ENCODE data around the gene MKNK1.
A peak's percentile ranks its signal among the peaks of the same experiment; 100 is the strongest.
"Not testable (repeated sequence)": the region's sequence is repeated elsewhere in the genome, so short reads cannot be mapped to it uniquely, and the experiment has no call there.

Gene MKNK1

DNA sequence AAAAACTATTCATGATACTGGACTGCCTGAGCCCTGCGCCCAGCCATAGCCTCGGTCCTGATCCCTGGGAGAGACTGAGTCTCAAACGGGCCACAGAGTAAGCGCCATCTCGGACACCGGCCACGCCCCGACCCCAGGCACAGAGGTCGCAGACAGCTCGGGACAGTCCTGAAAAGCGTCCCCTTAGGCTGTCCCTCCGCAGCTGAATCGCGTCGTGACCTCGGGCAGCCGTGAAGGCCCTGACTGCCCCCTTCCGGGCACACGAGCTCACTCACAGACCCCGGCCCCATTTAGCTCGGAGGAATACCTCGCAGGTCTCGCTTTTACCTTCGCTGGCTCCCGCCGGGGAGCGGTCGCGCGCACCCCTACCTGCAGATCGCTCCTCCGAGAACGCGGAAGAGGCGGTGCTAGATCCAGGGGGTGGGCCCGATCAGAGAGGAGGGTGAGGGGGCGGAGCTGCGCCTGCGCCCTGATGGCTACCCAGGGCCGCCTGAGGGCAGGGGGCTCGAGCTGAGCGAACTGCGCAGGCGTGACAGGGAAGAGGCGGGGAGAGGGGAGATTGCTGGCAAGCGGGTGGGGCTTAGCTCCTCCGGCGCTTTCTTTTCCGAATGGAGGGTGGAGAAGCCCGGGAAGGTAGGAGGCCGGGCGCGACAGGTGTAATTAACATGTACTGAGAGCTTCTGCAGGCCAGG, at the start of gene MKNK1:
MKNK1 (minus strand) TSS at position 411 of the 692 bp plus-strand sequence. CDS start 20,941 bp downstream, outside the sequence.
- peak; percentile 98 for DNase-seq

- DNase-seq = no peak
Observed at GRCh38 chr1:46653405-46653958, 49.4 kb upstream of the MKNK1 start.

GRCh38 chr1:46652321-46653100, 48.4 kb upstream of the MKNK1 start:
- no peak for DNase-seq

DNA sequence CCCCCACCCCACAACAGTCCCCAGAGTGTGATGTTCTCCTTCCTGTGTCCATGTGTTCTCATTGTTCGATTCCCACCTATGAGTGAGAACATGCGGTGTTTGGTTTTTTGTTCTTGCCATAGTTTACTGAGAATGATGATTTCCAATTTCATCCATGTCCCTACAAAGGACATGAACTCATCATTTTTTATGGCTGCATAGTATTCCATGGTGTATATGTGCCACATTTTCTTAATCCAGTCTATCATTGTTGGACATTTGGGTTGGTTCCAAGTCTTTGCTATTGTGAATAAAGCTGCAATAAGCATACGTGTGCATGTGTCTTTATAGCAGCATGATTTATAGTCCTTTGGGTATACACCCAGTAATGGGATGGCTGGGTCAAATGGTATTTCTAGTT, 47.1 kb upstream of the MKNK1 start:
- DNase-seq = not testable (repeated sequence)

GRCh38 chr1:46650491-46650890, 46.4 kb upstream of the MKNK1 start:
- DNase-seq = no peak

DNA sequence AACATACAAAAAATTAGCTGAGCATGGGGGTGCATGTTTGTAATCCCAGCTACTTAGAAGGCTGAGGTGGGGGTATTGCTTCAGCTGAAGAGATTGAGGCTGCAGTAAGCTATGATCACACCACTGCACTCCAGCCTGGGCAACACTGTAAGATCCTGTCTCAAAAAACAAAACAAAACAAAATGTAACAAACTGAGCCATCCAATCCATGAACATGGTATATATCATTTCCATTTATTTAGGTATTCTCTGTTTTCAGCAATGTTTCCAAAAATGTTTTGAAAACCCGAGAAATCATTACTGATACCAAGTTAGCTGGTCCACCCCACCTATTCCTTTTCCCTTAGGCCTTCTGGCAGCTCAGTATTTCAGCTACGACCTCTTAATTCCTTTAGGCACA, 45.7 kb upstream of the MKNK1 start:
- DNase-seq = no peak

DNA sequence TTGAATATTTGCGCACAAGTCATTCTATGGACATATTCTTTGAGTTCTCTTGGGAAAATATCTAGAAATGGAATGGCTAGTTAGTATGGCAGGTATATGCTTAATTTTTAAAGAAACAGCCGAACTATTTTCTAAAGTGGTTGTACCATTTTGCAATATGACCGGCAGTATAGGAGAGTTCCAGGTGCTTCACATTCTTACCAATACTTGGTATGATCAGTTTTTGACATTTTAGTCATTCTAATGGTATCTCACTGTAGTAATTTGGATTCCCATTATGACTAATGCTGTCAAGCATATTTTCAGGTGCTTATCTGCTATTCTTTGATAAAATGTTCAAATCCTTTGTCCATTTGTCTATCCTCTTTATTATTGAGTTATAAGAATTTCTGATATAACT, 43.5 kb upstream of the MKNK1 start:
- DNase-seq = no peak

- no peak for DNase-seq
Observed at GRCh38 chr1:46646844-46647243, 42.8 kb upstream of the MKNK1 start.

GRCh38 chr1:46646331-46646730, 42.3 kb upstream of the MKNK1 start:
- DNase-seq = no peak

DNA sequence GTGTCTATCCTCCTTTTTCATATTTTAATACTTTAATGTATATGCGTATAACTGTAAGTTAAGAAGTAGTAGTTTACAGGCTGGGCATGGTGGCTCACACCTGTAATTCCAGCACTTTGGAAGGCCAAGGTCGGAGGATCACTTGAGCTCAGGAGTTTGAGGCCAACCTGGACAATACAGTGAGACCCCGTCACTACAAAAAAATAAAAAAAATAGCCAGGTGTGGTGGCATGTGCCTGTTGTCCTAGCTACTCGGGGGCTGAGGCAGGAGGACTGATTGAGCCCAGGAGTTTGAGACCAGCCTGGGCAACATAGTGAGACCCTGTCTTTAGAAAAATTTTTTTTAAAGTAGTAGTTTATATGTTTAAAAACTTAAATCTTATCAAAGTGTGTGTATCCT, 41.7 kb upstream of the MKNK1 start:
- no peak for DNase-seq

GRCh38 chr1:46643368-46643775, 39.3 kb upstream of the MKNK1 start:
- no peak for DNase-seq

DNA sequence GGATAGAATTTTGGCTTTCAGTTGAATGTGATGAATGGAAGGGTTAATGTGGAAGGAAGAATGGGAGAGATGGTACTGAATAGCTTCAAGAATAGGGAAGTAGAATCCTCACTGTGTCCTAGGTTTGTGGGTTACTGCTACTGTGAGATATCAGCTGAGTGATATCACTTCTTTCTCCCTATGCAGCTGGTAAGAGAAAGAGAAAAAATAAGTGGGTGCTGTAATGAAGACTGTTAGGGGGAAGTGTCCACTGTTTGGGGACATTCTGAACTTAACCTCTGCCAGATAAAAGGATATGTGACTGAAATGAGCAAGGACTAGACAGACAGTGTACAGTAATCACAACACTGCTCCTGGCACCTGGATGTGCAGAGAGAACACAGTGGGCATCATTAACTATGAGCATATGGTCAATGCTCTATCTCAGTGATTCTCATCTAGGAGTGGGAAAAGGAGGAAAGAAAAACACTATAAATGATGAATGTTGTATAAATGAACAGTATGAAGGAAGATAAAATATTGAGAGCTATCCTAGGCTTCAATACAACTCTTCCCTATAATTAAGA, 38.1 kb upstream of the MKNK1 start:
- no peak for DNase-seq

- DNase-seq = no peak
Observed at GRCh38 chr1:46639547-46639946, 35.5 kb upstream of the MKNK1 start.

DNA sequence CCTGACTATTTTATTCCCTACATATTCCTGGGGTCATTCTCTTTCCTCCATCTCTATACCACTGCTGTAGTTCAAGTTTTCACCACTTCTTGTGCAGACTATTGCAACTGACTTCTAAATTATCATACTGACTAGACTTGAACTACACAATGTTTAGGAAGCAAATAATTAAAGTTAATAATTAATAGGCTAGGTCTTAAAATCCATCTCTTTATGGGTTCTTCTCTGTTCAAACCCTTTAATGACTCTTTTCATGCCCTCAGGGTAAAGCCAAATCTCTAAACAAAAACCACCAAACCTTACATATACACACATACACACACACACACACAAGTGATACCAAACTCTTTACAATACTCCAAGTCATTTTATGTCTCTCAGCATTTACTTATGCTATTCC, 34.9 kb upstream of the MKNK1 start:
- DNase-seq = no peak

DNA sequence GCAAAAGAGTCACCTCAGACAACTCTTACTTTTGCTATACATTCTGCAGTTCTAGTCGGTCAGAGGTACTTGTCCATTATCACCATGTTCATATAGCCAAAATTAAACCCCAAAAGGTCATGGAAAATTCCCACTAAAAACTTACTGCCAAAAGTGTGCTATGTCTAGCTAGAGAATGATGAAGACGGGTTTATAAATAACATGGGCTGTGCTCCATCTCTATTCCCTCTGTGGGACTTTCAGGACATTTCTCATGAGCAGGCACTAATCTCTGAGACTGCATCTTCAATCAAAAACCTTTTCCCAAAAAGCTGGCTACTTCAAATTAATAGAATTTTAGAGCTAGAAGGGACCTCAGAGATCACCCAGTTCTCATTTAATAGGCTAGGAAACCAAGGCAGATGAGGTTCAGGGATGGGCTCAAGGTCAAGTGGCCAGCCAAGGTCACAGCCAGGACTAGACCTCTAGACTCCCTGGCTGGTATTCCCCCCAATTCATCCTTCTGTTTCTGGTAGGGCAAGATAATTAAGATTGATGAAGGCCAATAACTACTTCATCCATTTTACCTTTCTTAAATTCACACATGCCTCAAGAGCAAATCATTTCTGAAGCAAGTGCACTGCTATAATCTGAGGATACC, 33.5 kb upstream of the MKNK1 start:
- no peak for DNase-seq

DNA sequence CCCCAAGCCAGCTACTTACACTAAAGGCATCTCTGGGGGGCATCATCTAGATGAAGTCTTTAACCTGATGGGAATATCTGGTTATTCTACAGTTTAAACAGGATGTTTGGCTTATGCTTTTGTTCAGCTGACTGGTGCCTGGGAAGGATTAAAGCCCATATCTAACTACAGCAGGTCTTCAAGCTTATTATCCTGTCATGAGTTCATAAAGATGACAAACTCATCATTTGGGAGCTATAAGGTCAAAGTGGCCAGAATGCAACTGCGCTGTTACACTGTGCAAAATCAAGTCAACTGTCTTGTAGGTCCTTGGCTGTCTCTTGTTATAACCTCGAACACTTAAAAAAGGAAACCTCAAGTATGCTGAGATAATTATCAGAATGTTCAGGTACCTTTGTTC, 31.1 kb upstream of the MKNK1 start:
- DNase-seq = no peak

DNA sequence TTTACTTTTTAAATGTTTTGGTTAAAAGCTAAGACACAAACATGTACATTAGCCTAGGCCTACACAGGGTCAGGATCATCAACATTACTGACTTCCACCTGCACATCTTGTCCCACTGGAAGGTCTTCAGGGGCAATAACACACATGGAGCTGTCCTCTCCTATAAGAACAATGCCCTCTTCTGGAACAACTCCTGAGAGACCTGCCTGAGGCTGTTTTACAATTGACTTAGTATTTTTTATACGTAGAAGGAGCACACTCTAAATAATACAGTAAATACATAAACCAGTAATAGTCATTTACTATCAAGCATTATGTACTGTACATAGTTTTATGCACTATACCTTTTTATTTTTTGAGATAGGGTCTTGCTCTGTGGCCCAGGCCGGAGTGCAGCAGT, 26.7 kb upstream of the MKNK1 start:
- no peak for DNase-seq

DNA sequence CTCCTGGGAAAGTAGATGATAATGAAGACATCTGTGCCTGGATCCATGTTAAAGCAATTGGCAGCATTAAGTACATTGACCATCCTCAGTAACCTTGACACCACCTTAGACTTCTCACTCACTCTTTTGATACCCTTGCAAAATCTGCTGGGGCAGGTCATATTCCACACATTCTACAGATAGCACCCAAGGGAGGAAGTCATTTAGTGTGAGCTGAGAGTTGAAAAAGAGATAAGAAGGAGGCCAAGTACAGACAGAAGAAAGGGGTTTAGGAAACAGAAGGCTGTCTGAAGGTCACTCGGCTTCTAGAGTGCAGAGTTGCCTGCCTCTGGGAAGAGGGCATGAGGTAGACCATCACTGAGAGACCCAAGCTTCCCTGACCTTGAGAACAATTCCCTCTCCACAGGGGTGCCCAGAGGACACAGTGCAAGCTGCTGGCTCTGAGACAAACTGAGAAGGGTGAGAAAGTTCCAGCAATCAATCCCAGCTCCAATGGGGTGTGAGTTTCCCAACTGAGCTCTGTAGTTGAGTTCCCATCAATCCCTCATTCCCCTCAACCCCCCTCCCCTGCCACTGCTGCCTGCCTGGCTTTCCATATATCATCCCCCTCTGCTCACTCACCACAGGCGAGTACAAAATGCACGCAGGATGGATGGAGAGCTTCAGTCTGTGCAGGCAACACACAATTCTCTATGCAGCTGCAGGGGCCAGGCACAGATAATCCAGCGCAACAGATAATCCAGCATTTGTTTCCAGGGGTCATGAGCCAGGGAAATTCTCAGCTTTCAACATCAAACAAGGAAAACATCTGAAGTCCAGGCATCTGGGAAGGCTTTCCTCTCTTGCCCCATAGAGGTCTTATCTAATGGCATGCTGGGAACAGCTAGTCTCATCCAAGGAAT, 19.9 kb upstream of the MKNK1 start:
- DNase-seq = no peak

DNA sequence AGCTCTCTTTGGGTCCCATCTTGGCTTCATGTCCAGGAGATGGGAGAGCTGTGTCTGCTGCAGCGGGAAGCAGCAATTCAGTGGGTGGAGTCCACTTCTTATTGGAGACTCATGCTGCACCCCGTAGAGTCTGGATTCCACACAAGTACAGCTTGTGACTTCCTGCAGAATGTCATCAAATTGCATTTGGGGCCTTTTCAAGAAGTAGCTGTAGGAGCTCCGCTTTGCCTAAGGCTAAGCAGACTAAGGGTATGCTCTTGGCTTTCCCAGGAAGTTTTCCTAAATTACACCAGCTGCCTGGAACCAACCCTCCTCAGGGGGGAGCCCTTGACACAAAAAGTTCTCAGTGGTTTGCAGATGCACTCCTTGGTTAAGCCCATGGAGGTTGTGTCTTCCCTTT, 18.3 kb upstream of the MKNK1 start:
- no peak for DNase-seq

GRCh38 chr1:46621930-46622329, 17.9 kb upstream of the MKNK1 start:
- DNase-seq = no peak

DNA sequence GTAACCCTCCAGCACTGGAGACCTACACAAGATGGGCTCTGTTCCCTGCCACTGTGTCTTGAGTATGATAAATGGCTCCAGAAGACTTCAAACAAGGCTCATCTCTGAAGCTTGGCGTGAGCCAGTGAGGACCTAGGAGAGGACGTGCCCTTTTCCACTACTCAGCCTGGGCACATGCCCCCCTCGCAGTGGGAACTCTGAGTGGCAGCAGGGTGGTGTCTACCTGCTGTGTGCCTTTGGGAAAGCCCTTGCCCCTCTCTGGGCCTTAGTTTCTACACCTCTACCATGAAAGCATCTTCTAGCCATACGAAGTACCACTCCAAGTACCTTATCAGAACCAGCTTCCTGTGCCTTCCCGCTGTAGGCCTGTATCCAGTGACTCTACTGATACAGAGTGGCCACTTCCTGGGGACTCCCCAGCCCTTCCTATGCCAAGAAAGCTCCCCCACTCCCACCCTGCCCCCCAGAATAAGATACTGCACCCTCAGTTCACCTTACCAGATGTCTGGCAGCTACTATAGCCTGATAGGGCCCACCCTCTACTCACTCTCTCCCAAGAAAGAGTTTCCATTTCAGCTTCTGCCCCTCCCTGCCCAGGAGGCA, 15.7 kb upstream of the MKNK1 start:
- DNase-seq = no peak
